CD4-positive, alpha-beta T cell treated with Interleukin-17A for 1 hour (primary cell): ENCODE data around the gene TEF.
"Not testable (repeated sequence)": the region's sequence is repeated elsewhere in the genome, so short reads cannot be mapped to it uniquely, and the experiment has no call there.

ENCODE experiments used
- DNase-seq: peaks from one replicate; pipeline ENCODE4 v3.0.0-alpha.2; 2020

The TEF gene

DNA sequence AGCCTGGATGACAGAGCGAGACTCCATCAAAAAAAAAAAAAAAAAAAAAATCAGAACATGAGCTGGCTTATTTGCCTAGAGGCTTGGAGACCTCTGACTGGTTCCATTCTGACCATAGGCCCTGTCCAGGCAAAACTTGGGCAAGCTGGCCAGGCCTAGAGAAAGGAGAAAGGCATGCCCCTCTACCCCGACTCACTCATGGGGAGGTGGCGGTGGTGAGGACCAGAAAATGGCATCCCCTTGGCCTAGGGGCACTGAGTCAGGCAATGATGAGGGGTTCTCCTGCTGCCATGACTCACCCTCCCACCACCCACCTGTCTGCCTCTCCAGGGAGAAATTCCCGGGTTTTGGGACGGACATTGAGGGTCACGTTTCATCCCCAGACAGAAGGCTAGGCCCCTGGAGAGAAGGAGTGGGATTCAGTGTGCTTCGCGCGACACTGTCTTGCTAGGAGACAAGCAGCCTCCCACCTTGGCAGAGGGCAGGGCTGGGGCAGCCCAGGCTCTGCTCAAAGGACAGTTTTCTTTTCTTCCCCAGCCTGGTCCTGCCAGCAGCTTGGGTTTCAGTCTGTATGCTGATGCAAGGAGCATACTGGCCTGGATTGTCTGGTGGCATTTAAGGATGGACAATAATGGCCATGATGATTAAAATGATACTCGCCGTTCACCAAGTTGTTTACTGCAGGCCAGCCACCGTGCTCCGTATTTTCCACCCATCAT, 47.6 kb downstream of the TEF start:
- DNase-seq = no peak

DNA sequence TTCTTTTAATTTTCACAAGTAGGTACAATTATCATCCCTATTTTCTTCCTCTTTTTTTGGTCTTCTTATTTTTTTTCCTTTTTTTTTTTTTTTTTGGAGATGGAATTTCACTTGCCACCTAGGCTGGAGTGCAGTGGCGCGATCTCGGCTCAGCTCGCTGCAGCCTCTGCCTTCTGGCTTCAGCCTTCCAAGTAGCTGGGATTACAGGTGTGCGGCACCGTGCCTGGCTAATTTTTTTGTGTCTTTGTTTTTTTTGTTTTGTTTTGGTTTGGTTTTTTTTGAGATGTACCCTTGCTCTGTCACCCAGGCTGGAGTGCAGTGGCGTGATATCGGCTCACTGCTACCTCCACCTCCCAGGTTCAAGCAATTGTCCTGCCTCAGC, 48.2 kb downstream of the TEF start:
- no peak for DNase-seq

DNA sequence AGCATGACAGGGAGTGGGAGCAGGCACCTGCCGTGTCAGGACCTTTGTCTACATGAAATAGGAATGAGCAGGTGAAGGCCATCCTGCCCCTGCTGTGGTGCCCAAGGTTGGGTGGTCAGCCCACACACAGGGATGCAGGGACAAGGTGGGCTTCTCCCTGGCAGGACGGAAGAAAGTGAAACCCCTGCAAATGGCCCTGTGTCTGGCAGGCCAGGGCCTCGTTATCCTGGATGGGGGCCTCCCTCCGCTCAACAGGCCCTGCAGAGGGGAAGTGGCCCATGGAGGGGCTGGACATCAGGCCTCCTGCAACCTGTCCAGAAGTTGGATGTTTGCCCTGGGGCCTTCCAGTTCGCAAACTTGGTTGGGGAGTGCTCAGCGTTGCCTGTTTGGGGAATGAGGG, 49.9 kb downstream of the TEF start:
- DNase-seq = no peak

DNA sequence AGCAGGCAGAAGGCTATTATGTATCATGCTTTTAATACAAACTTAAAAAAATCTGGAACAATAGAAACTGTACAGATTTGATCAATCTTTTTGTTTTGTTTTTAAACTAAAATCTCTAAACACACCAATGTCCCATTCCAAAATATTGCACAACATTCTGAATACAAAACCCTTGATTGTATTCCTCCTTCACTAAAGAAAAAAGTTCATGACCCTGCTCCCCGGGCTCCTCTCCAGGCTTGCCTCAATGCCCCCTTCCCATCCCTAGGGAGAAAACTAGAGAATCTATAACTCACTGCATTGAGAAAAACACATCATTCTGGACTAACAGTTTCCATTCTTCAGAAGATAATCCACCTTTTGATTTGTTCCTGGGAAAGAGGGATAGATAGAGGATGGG, 51.7 kb downstream of the TEF start:
- DNase-seq = not testable (repeated sequence)

DNA sequence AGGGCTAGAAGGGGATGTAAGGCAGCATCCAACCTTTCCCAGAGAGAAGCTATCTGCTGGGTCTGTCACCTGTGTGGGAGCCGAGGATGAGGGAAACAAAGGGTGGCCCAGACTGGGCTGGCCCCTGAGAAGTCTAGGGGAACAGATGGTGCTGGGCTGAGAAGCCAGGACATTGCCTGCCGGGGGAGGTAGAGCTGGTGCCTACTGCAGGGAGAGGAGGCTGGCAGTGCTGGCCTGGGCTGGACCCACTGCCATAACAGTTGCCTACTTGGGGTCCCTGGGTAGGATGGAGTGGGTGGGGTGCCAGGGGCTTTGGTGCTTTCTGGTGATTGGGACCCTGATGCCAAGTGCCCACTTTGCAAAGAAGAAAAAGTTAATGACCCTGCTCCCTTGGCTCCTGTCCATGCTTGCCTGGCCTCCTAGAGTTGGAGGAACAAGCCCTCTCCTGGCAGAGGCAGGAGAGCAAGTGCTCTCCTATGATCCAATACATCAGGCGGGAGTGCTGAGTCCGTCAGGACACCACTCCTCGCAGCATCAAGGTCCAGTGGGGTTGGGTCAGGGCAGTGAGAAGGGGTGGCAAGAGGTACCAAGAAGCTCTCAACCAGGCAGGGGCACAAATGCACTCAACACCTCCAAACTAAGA, 52.7 kb downstream of the TEF start:
- not testable (repeated sequence) for DNase-seq

DNA sequence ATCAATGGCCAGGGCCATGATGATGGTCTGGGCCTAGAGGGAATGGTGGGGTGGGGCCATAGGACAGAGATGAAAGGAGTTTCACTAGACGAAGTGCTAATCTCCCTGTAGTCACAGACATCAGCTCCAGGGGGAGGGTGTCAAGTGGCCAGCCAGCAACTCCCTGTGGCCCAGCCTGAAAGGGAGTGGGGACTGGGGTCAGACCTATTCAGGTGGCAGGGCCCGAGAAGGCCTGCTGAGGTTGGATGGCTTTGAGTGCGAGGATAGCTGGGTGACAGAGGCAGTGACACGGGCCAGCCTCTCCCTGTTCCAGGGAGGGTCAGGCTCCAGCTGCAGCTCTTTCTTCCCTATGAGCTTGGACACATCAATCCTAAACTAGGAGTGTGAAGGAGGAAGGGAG, 53.8 kb downstream of the TEF start:
- no peak for DNase-seq

DNA sequence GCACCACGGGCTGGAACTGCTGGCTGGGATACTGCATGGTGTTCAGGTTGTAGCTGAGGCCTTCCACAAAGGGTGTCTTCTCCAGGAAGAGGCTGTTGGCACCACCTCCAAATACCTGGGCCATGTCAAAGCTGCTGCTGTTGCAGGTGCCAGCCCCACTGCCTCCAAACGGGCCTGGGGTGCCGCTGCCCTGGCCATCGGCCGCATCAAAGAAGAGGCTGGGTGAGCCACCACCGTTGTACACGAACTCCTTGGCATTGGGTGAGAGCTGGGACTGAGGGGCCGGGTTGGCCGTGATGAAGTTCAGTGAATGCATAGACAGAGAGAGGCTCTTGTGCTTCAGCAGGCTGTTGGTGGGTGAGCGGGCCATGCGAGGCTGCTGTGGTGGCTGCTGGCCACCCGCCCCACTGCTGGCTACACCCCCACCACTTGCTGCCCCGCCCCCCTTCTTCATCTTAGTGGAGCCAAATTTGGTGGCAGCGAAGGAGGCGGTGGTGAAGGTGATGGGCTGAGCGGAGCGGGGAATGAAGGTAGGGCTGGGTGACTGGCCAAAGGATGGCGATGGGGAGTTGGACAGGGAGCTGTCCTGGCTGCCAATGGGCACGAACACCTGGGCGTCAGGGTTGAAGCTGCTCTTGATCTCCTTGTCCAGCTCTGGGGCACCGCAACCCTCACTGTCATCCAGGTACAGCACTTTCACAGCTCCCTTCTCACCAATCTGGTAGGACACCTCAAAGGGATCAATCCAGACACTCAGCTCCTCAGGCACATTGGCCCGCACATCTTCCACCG, 54.8 kb downstream of the TEF start:
- no peak for DNase-seq

DNA sequence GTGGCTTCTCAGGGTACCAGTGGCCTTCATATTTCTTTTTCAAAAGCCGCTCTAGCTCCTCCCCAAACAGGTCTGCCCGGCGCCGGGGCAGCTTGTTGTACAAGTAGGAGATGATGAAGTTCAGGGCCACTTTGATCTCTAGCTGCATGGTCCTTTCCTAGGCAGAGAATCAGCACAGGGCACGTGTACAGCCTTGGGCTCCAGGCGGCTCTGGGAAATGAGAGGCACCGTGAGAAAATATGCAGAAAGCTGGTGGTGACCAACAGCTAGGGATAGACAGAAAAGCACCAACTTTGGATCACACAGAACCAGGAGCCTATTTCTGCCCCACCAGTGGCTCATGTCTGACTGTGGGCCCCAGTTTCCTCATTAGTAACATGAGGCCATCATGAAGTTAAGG, 55.5 kb downstream of the TEF start:
- DNase-seq = no peak

DNA sequence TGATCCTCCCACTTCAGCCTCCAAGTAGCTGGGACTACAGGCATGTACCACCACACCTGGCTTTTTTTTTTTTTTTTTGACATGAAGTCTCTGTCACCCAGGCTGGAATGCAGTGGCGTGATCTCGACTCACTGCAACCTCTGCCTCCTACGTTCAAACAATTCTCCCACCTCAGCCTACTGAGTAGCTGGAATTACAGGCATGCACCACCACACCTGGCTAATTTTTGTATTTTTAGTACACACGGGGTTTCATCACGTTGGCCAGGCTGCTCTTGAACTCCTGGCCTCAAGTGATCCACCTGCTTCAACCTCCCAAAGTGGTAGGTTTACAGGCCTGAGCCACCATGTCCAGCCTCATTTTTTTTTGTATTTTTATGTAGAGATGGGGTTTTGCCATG, 58.8 kb downstream of the TEF start:
- DNase-seq = not testable (repeated sequence)

DNA sequence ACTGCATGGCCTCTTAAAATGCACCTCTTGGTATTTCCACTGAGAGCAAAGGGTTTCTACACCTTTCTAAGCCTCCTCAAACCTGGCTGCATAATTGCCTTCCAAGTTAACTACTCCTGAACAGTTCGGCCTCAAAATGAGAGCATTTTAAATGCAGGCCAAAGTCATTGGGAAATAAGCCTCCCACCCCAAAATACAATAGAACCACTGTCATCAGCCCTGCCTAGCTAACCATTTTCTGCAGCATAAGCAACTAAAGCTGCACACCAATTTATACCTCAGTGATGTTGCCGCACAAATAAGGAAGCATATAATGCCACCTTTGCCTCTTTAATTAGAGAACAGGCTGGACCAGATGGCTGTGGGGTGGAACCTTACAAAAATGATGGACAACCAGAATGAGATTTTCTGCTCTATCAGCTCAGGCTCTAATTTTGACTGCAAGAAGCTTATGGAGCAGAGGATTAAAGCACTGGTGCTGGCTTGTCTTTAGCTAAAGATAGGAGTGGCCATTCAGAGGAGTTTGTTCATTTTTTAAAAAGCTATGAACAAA, 60.6 kb downstream of the TEF start:
- DNase-seq = no peak

DNA sequence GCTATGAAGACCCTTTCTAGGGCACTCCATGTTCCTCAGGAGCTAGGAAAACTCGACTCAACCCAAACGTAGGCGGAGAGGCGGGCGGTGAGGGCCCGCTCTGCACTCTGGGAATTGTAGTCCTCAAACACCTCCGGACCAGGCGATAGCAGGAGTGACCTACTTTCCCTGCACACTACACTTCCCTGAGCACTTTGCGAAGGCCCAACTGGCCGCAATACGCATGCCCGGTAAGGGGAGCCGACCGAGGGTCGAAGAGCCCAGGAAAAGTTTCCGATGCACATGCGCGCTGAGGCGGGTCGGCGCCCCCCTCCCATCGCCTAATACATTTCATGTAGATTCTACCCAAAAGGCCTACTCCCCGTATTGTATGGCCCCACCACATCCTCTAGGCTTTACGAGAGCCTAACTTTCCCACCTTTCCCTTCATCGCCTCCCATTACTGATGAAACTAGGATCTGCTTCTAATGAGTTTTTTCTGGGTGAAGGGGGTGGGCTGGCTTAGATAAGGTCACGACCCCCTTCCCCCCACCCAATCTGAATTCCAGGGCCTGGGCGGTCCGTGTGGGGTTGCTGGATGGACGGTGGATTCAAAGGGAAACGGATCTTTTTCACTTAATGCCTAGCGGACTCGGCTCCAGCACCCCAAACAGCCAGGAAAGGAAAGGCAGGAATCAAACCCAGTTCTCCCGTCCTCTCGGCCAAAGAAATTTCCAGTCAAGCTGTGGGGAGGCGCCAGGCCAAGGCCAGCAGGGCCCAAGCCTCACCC, 62.8 kb downstream of the TEF start:
- peak; percentile 91 for DNase-seq

DNA sequence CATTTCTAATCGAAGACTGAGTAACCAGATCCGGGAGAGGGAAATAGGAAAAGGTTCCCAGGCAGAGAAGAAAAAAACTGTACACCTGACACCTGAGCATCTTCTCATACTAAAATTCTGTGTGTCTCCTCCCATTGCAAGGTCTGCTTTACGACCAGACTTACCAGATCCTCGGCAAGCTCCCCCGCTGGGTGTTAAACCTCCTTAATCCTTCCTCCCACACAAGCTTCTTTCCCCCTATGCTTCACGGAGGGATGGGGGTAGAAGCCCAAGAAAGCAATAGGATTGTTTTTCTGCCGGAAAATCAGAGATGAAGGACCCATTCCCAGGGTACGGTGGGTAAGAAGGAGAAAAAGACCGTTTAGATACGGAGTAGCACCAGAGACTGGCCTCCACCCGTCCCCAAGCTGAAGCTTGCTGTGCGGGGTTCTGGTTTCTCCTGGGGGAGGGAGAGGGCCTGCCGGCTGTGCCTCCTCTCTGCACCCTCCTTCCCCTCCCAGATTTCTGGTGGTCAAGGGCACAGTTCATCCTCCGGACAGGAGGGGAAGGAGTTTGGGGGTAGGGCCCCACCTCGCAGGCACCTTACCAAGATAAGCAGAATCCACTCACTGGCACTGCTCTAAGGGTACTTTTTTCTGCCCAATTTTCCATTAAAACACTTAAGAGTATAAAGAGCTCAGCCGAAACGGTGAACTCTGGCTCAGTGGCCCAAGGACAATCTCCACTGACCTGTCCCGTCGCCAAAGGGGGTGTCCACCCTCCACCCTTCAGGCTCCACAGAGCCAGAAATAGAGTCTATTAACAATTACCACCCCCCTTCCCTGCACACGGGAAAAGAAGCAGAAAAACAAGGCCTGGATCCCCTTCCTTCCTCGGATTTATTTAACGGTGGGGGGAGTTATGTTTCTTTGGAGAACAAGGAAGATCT, 63.7 kb downstream of the TEF start:
- DNase-seq = peak; percentile 43

DNA sequence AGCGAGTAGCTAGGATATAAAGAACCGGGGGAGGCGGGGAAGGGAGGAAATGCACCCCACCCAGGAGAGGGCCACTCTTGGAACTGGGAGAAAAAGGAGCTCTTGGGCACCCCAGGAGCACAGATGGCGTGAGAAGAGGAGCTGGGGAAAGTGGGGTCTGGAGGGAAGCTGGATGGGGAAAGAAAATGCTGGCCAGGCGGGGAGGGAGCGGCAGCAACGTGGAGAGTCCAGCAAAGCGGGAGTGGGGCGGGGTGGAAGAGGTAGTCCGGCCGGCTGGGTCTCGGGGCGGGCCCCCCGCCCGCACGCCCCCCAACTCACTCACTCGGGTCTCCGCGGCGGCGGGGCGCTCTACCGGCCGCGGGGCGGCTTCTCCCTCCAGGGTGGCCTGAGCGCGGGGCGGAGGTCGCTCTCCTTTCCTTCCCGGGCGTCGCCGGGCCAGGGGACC, 64.3 kb downstream of the TEF start:
- no peak for DNase-seq

DNA sequence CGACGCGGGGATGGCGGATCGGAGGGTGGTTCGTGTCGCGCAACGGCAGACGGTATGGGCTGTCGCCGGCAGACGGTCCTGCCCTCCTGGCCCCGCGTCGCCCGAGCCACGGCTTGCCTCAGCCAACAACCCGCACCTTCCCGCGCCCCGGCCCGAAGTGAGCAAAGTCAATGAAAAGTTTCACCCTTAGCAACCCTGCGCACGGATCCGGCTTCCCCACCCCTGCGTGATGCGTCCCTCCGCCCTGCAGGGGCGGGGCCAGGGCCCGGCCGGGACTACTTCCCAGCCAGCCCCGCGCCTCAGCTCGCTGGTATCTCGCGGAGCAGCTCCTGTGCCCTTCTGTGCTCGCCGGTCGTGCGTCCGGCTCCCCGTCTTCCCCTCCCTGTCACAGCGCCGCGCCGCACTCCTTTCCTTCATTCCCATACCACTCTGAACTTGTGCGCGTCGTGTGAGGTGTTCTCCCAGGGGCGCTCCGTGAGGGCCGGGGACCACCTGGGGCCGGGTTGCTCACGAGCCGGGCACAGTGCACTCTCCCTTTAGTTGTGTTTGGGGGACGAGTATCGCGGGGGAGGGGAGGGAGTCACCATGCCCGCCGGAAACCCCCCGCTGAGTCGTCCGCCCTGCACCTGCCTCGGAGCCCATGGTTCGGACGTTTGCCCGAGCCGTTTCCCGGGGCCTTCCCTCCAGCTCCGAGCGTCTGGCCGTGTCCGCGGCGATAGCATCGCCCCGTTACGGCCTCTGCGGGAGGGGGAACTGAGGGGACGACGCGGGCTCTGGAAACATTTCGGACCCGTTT, 65.1 kb downstream of the TEF start, which contains the start of gene TOB2:
Gene TOB2 (minus strand): TSS at position 163 of the 796 bp plus-strand sequence. CDS start 9,456 bp downstream, outside the sequence.
- peak; percentile 96 for DNase-seq

DNA sequence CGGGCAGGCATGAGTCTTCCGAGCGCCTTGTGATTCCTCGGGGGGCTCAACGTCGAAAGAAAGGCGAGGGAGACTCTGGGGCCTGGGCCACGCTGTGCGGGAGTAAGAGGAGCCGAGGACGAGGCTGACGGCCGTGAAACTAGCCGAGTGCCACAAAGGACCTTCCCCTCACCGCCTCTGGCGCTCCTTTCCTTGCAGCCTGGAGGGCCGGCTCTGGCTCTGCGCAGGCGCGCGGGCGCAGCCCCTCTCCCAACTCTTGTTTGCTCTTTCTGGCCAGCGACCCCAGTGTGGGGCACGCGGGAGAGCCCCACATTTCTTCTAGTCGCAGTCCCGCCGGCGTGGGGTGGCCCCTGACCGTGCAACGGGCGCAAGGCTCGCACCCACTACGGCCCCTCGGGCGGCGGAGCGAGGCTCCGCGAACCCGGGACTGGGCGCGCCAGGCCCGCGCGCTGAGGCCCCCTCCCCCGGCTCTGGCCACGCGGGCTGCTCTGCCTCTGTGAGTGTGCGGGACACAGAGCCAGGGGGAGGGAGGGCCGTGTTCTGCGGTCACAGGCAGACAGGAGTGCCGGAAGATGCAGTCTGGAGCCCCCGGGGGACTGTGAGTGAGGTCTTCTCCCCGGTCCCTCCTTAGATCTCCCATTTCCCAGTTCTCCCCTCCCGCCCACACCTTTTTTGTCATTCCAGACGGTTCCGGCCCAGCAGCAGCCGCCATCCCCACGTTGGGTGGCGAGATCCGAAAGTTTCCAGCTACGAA, 65.9 kb downstream of the TEF start:
- peak; percentile 60 for DNase-seq

DNA sequence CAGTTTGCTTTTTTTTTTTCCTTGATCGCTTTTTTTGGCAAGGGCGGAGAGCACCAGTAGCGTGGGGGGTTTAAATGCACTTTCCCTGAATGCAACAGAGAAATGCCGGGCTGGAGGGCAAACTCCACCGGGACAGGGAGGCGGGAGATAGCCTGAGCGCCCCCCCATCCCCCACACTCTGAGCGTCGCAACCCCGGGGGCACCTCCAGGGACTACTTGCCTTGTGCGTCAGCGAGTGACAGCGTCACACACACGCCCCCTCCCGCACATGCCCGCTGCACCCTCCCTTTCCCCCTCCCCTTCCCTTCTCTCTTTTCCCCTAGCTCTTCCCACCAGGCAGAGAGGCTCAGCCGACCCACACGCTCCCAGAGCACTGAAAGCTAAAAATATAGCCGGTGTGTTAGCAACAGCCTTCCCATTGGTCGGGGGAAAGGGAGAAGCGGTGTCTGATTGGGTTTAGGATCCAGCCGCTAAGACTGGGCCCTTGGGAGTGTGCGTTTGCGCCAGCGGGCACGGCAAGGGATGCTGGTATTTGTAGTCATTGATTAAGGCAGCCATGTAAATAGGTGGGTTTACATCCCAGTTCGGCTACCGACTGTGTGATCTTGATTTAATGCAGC, 66.6 kb downstream of the TEF start:
- peak; percentile 97 for DNase-seq
